ENCODE measurements around the gene COX17. TPM values are rescaled to one million over a fixed set of nuclear protein-coding genes. Genes with fewer than 3 reads are reported as not detected.

Gene COX17
- total RNA-seq, 1 donor from 2014 or later, result 20.2 TPM

DNA sequence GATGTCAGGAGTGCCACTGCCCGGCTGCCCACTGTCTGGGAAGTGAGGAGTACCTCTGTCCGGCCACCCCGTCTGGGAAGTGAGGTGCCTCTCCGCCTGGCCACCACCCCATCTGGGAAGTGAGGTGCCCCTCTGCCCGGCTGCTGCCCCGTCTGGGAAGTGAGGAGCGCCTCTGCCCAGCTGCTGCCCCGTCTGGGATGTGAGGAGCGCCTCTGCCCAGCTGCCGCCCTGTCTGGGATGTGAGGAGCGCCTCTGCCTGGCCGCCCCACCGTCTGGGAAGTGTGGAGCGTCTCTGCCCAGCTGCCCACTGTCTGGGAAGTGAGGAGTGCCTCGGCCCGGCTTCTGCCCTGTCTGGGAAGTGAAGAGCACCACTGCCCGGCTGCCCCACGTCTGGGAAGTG lies 3.3 kb downstream of the COX17 start:
- no peak for DNase-seq

DNA sequence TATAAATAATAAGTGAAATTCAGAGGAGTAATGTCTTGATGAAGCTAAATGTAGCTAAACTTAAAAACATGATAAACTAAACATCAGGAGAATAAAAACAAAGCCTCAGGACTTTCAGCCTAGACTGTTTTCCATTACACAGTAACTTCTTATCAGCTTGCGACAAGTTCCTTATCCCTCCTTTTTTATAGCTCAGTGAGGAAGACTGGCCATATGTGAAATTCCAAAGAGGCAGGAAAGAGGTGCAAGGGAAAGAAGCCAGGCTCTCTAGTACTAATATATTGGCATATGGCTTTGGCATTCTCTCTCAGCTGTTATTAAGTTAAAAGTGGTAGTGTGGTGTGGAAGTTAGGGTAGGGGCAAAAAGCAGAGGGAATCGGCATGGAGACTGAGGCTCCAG lies 4.4 kb downstream of the COX17 start:
- DNase-seq, result no peak

- no peak for DNase-seq
These were observed 7.2 kb downstream of the COX17 start for GRCh38 chr3:119669906-119670570.

GRCh38 chr3:119665954-119666559 lies 11.1 kb downstream of the COX17 start:
- DNase-seq, result no peak

DNA sequence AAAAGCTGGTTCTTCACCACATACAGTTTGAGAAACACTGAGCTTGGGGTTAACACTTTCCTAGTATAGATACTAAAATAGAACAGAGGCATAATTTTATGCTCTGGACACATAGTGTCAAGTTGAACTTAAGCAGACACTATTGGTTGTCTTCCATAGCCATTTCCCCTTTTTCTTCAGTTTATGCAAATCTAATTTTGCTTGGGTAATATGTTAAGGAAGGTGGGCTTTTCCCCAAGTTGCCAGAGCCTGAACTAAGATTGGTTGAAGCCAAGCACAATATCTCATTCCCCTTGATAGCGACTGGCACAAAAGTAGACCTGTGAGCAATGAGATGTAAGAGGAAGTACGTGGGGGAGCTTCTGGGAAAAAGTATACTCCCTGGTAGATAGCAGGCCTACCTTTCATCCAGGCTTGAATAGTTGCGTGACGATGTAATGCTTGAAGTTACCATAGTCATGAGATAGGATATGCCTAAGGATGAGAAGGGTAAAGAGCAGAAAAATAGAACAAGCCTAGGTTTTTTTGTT lies 12.3 kb downstream of the COX17 start:
- no peak for DNase-seq

- no peak for DNase-seq
These were observed 12.8 kb downstream of the COX17 start for GRCh38 chr3:119664370-119664769.

- DNase-seq, result no peak
These were observed 13.3 kb downstream of the COX17 start for GRCh38 chr3:119663885-119664284.

DNA sequence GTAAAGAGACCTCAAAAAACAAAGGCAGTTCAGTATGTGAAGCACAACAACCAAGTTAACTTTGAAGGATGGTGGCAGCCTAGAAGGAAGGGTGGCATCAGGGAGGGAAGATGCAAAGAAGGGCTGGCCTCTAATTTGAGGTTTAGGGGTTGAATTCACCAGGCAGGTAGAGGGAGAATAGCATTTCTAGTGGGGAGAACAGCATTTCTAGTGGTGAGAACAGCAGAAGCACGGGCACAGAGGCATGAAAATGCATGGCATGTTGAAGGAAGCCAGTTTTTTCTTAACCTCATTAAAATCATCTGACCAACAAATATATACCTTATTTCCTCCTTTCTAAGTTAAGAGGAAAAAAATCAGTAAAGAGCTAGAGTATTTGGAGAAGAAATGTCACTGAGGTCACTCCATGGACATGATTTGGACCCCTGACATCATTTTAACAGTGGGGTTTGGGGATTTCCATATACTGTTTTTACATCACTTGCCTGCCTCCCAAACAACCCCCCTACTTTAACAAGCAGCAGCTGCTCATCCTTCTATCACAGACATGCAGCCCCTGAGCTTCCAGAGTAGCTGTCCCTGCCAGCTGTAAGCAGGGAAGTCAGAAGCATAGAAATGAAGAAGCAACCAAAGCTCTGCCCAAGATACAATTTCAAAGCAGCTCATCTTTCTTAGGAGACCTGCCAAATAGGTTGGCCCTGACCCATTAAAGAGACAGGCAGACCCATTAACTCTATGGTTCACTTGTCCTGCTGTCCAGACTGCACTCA lies 14.4 kb downstream of the COX17 start:
- DNase-seq, result no peak

- DNase-seq, result no peak
These were observed 16.4 kb downstream of the COX17 start, which contains the start of gene POPDC2 for GRCh38 chr3:119660474-119661440. Gene POPDC2, minus strand, starts transcription at chr3:119660589. Its CDS starts 166 bp downstream, at chr3:119660423.

DNA sequence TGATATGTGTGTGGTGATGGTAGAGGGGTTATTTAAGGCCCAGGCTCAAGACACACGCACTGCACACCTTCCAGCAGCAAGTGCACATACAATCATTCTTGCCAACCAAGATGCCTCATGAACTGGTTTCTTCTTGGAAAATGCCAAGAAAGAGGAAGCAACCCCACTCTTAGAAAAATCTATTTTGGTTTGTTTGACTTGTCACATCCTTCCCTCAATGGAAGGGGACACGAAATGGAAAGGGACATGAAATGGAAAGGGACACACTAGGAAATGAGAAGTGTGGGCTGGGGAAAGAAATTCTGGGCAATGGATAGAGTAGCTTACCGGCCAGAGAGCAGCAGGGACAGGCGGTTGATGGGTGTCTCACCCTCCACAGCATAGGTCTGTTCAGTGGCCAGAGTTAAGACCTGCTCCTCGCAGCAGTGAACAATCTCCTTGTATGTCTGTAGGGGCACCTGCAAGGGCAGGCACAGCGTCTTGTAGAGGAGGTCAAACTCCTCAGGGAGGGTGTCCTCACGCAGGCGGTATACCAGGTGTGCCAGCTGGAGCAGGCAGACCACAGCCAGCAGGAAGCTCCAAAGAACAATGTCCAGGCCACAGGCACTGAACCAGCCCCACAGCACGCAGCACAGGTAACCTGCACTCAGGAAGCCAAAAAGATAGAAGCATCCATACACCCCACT lies 17.5 kb downstream of the COX17 start:
- DNase-seq, result no peak

DNA sequence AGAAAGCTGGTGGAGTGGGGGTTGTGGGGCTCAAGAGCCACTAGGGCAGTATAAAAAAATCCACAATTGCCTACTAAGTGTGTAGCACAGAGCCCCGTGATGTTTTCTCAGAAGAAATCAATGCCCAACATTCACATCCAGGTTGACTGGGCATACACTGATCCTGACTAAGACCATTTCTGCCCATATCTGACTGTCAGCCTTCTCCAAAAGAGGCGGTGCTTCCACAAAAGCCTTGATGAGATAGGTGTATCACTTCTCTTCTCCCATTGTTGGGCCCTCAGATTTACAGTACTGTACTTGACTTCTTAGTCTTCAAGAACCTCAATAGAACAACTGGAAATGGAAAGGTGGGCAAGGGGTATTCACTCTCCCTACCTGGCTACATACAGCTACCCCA lies 18.2 kb downstream of the COX17 start:
- DNase-seq, result no peak

- DNase-seq, result no peak
These were observed 19.1 kb downstream of the COX17 start for GRCh38 chr3:119657887-119658702.

- DNase-seq, result no peak
These were observed 23.3 kb downstream of the COX17 start for GRCh38 chr3:119653876-119654275.

GRCh38 chr3:119652306-119653033 lies 24.7 kb downstream of the COX17 start:
- no peak for DNase-seq

DNA sequence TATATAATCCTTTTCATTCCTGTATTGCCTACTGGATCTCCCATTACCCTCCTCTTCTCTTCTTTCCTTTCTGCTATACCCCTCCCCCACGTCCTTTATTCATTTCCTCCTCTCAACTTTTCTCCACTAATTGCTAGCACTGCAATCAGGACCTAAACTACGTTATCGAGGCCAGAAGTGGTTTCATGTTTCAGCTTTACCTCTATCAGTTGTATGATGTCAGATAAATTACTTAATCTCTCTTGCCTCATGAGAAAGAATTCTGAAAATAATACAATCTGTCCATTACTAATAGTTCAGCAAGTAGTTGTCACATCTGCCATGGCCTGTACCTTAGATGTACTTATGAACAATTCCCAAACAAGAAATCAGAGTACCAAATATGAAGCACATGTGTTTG lies 27.4 kb downstream of the COX17 start:
- no peak for DNase-seq

DNA sequence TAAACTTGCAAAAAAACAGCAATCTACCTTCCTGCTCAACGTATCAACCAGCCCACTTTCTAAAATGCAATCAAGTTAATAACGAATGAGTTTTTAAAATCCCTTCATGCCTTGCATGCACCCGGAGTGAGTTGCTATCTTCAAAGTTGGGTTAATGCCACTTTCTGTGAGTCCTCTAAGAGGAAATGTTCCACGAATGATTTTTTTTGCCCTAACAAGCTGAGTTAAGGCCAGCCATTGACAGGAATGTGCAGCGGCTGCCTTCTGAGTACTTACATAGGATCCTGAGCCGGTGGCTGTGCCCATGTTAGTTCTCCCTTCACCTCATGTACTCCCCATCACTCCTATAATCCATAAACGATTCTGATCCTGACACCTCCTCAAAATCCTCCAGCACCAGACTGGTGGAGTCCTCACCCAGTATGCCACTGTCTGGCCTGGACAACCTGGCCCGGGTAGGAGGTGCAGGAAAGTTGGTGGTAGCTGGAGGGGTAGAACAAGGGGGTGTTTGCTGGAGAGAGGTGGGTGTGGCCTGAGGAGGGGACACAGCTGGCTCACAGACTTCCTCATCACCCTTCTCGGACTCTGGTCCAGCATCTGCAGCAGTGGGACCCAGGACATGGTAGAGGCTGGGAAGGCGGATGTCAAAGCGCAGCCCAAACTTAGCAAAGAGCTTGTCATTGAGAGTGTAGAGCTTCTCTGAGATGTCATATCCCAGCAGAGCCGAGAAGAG lies 29.2 kb downstream of the COX17 start:
- no peak for DNase-seq

- no peak for DNase-seq
These were observed 30.0 kb downstream of the COX17 start for GRCh38 chr3:119647171-119647570.

GRCh38 chr3:119645813-119646212 lies 31.4 kb downstream of the COX17 start:
- DNase-seq, result no peak

GRCh38 chr3:119644481-119644880 lies 32.7 kb downstream of the COX17 start:
- no peak for DNase-seq
